ENCODE data around the gene STYXL2.

STYXL2 gene

DNA sequence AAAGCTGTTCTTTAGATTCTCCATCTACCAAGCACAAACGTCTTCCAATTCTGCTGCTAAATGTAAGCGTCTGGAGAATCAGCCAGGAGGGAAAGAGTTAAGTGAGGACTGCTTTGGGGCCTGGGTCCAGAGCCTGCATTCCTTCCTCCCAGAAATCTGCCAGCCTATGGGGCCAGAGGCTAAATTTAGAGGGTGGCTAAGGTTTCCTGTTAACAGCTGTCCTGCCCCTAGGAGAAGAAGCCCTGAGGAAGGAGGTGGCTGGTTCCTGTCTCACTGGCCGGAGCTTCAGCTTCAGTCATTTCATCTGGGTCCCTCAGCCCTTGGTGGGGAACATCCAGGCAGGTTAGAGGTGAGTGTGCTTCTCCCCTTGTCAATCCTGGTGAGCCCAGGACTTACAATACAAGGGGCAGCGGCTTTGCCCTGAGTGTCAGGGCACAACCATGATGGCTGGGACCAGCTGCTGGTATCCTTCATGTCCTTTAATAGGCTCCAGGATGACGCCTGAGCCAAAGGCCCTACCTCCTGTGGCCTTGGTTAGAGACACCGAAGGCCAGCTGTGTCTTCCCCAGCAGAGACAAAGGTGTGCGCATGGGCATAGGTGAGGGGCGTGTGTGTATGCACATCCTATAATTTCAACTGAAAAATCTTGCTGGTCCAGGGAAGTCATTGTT is at the start of gene STYXL2:
STYXL2 (plus strand) TSS at position 230 of the 671 bp plus-strand sequence. CDS start 775 bp downstream, outside the sequence.
- peaks cover 11% of the 10 kb centered on the region for H3K4me1 ChIP-seq (ENCODE audit: insufficient read depth, poor library complexity, severe bottlenecking)
- H3K36me3 ChIP-seq (ENCODE audit: low read depth), result no peaks in the 10 kb centered on the region
- DNase-seq (ENCODE audit: low spot score) (no peak), ATAC-seq (ENCODE audit: low read depth) (no peak)
- H3K27me3 ChIP-seq (ENCODE audit: insufficient read depth, poor library complexity, severe bottlenecking), result no peaks in the 10 kb centered on the region
- no peak within 1 kb of the TSS for H3K4me3 ChIP-seq (ENCODE audit: severe bottlenecking)
- H3K27ac ChIP-seq (ENCODE audit: poor library complexity, severe bottlenecking), result peak within 1 kb of the TSS; percentile 63
- no peak for TF ChIP-seq CTCF (IDR thresholded peaks at IDR 0.05; ENCODE audit: poor library complexity, severe bottlenecking)
- no peaks in the 10 kb centered on the region for H3K9me3 ChIP-seq (ENCODE audit: severe bottlenecking)

GRCh38 chr1:167051907-167052306 is 42.0 kb upstream of the STYXL2 start:
- no peak for ATAC-seq (ENCODE audit: low read depth)
- Histone ChIP-seq H3K9me3 (ENCODE audit: severe bottlenecking) (no peaks in the 10 kb centered on the region), H3K4me1 (ENCODE audit: insufficient read depth, poor library complexity, severe bottlenecking) (no peaks in the 10 kb centered on the region), H3K27ac (ENCODE audit: poor library complexity, severe bottlenecking) (no peak overlapping the region), H3K27me3 (ENCODE audit: insufficient read depth, poor library complexity, severe bottlenecking) (no peaks in the 10 kb centered on the region), H3K36me3 (ENCODE audit: low read depth) (no peaks in the 10 kb centered on the region), H3K4me3 (ENCODE audit: severe bottlenecking) (no peak overlapping the region)
- TF ChIP-seq CTCF (IDR thresholded peaks at IDR 0.05; ENCODE audit: poor library complexity, severe bottlenecking), result no peak
- no peak for DNase-seq (ENCODE audit: low spot score)

- H3K4me1 ChIP-seq (ENCODE audit: insufficient read depth, poor library complexity, severe bottlenecking), result no peaks in the 10 kb centered on the region
- H3K9me3 ChIP-seq (ENCODE audit: severe bottlenecking), result no peaks in the 10 kb centered on the region
- H3K4me3 ChIP-seq (ENCODE audit: severe bottlenecking), result no peak overlapping the region
- ATAC-seq (ENCODE audit: low read depth) (0 out of 3 replicates have a peak, but pooled peaks have one; percentile 22), DNase-seq (ENCODE audit: low spot score) (no peak)
- H3K36me3 ChIP-seq (ENCODE audit: low read depth), result no peaks in the 10 kb centered on the region
- no peak overlapping the region for H3K27ac ChIP-seq (ENCODE audit: poor library complexity, severe bottlenecking)
- peak; percentile 36 for TF ChIP-seq CTCF (IDR thresholded peaks at IDR 0.05; ENCODE audit: poor library complexity, severe bottlenecking)
- no peaks in the 10 kb centered on the region for H3K27me3 ChIP-seq (ENCODE audit: insufficient read depth, poor library complexity, severe bottlenecking)
Observed at GRCh38 chr1:167052389-167052788, 41.5 kb upstream of the STYXL2 start.

DNA sequence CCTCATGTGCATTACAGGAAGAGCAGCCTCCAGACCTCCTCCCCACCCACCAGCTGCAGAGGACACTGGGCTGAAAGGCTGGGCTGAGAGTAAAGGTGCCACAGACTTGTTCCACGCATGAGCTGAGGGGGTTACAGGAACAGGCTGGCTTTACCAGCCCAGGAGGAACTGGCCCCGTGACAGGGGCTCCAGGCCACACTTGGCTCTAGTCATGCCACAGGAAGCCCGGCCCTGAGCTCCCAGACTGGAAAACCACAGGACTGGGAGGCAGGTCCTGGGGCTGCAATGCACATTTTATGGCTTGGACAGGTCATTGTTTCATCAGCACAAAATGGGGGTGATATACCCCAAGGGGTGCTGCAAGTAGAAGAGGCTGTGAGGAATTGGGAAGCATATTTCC is 39.3 kb upstream of the STYXL2 start:
- H3K4me3 ChIP-seq (ENCODE audit: severe bottlenecking), result no peak overlapping the region
- no peak for DNase-seq (ENCODE audit: low spot score)
- H3K27me3 ChIP-seq (ENCODE audit: insufficient read depth, poor library complexity, severe bottlenecking), result no peaks in the 10 kb centered on the region
- no peaks in the 10 kb centered on the region for H3K9me3 ChIP-seq (ENCODE audit: severe bottlenecking)
- TF ChIP-seq CTCF (IDR thresholded peaks at IDR 0.05; ENCODE audit: poor library complexity, severe bottlenecking), result no peak
- H3K4me1 ChIP-seq (ENCODE audit: insufficient read depth, poor library complexity, severe bottlenecking), result no peaks in the 10 kb centered on the region
- no peaks in the 10 kb centered on the region for H3K36me3 ChIP-seq (ENCODE audit: low read depth)
- H3K27ac ChIP-seq (ENCODE audit: poor library complexity, severe bottlenecking), result no peak overlapping the region
- no peak for ATAC-seq (ENCODE audit: low read depth)

DNA sequence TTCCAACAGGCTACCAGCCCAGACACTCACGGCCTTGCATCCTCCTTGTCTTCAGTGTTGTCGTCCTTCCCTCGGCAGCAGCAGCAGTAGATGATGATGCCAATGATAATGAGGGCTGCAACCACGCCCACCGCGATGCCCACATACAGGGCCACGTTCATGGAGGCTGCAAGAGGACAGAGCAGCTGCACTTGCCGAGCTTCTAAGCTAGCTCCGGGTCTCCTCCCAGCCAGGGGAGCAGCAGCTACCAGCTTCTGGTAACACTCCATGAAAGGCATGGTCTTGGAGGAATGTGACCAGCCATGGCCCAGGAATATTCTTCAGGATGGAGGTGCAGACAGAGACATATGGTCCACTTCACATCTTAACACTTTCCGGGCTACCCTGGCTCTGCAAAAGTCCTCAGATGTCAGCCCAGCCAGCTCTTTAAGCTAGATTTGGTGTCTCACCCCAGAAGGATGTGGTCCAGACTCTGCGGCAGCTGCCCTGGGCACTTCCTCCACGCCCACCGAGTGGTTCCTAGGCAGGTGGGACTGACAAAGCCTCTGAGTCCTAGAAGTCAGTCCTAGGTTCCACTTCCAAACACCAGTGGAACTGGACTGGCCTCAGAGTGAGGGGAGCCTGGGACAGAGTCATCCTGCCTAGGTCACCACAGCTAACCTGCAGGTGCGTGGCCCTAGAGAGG is 38.8 kb upstream of the STYXL2 start:
- TF ChIP-seq CTCF (IDR thresholded peaks at IDR 0.05; ENCODE audit: poor library complexity, severe bottlenecking), result no peak
- DNase-seq (ENCODE audit: low spot score) (no peak), ATAC-seq (ENCODE audit: low read depth) (no peak)
- Histone ChIP-seq H3K27me3 (ENCODE audit: insufficient read depth, poor library complexity, severe bottlenecking) (no peaks in the 10 kb centered on the region), H3K4me3 (ENCODE audit: severe bottlenecking) (no peak overlapping the region), H3K4me1 (ENCODE audit: insufficient read depth, poor library complexity, severe bottlenecking) (no peaks in the 10 kb centered on the region), H3K27ac (ENCODE audit: poor library complexity, severe bottlenecking) (no peak overlapping the region), H3K9me3 (ENCODE audit: severe bottlenecking) (no peaks in the 10 kb centered on the region), H3K36me3 (ENCODE audit: low read depth) (no peaks in the 10 kb centered on the region)
